ENCODE measurements around the gene DNAH7. TPM values are rescaled to one million over a fixed set of nuclear protein-coding genes. Genes with fewer than 3 reads are reported as not detected.

DNAH7 gene
- total and polyA plus RNA-seq, 7 experiments from 2014 or later = not detected

DNA sequence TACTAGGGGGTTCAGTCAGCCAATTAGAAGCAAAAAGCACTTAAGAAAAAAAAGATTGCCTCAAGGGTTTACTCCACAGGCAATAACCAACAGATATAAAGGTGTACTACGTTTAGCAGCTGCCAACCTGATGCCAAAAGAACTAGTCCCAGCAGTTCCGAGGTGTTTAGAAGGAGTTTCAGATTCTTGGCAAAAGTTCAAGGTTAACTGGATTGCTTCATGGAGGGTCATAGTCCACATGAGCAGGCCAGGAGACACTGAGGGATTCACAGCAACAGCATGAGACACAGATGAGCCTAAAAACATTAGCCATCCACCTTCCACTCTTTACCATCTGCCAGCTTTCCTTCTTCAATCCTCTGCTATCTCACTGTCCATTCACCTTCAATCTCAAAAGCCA lies 4.9 kb upstream of the DNAH7 start:
- peaks cover 6 to 11% (median 7%) of the 10 kb centered on the region in 7 donors for H3K4me1 Mint-ChIP-seq
- intact Hi-C loops (cut with micrococcal nuclease) = loop anchor here in 1 of 2 donors (10.0 kb wide), 1 partner anchor 681 kb away; no protein-coding TSS in a partner anchor

GRCh38 chr2:196067088-196067382 lies 1.6 kb downstream of the DNAH7 start:
- ChIA-PET CTCF (interaction anchor here (0.6 to 2.8 kb wide), 8 partner anchors 11 to 572 kb away, joined by 3 to 19 read pairs (median 6); partner anchors contain the start of gene CCDC150), POLR2A (interaction anchor here (0.6 kb wide), 2 partner anchors 496 to 715 kb away, joined by 3 to 4 read pairs; no protein-coding TSS in a partner anchor)
- DNase-seq = no peak
- peak overlapping the region in 8 of 10 donors; percentile 7 to 75 (median 57) for H3K4me3 Mint-ChIP-seq
- intact Hi-C loops (cut with micrococcal nuclease) = loop anchor here (1.0 to 10.0 kb wide), 8 partner anchors 386 to 1900 kb away; partner anchors contain the start of gene MARS2 (in 1 of the 2)
- H3K27ac ChIP-seq (ENCODE audit: low read depth, low read length) = no peak overlapping the region
- H3K9me3 ChIP-seq (ENCODE audit: control insufficient read depth in 2 of 3, low read length in 3 of 3) = no peaks in the 10 kb centered on the region
- H3K4me1 Mint-ChIP-seq = peaks cover 6 to 16% (median 12%) of the 10 kb centered on the region in 7 donors
- peaks cover 0 to 3% of the 10 kb centered on the region in 2 donors for H3K27me3 ChIP-seq (ENCODE audit: control insufficient read depth in 2 of 2, insufficient read depth in 2 of 2, low read length in 2 of 2)
- peak overlapping the region in 7 of 9 donors; percentile 2 to 93 (median 57) for H3K27ac Mint-ChIP-seq
- no peak overlapping the region for H3K4me3 ChIP-seq (ENCODE audit: low read length)
- no peak for ATAC-seq
- H3K36me3 Mint-ChIP-seq = no peaks in the 10 kb centered on the region
- no peaks in the 10 kb centered on the region for H3K36me3 ChIP-seq (ENCODE audit: control insufficient read depth in 2 of 3, insufficient read depth in 3 of 3, low read length in 3 of 3)
- peaks cover 0 to 35% (median 6%) of the 10 kb centered on the region in 5 donors for H3K27me3 Mint-ChIP-seq
- H3K4me1 ChIP-seq (ENCODE audit: control insufficient read depth in 2 of 2, insufficient read depth in 2 of 2, low read length in 2 of 2) = peaks cover 6% of the 10 kb centered on the region in 2 donors
- no peaks in the 10 kb centered on the region for H3K9me3 Mint-ChIP-seq

More for the DNA sequence above, 4.9 kb upstream of the DNAH7 start:
- peaks cover 0 to 10% (median 0%) of the 10 kb centered on the region in 5 donors for H3K27me3 Mint-ChIP-seq
- H3K4me3 Mint-ChIP-seq = no peak overlapping the region
- Histone ChIP-seq H3K27ac (ENCODE audit: low read depth, low read length) (no peak overlapping the region), H3K27me3 (ENCODE audit: control insufficient read depth in 2 of 2, insufficient read depth in 2 of 2, low read length in 2 of 2) (no peaks in the 10 kb centered on the region), H3K9me3 (ENCODE audit: control insufficient read depth in 2 of 3, low read length in 3 of 3) (no peaks in the 10 kb centered on the region), H3K36me3 (ENCODE audit: control insufficient read depth in 2 of 3, insufficient read depth in 3 of 3, low read length in 3 of 3) (no peaks in the 10 kb centered on the region), H3K4me3 (ENCODE audit: low read length) (no peak overlapping the region), H3K4me1 (ENCODE audit: control insufficient read depth in 2 of 2, insufficient read depth in 2 of 2, low read length in 2 of 2) (peaks cover 0 to 6% of the 10 kb centered on the region in 2 donors)
- ChIA-PET CTCF (interaction anchor here (1.3 kb wide), 1 partner anchor 224 kb away, joined by 3 read pairs; no protein-coding TSS in a partner anchor), POLR2A (interaction anchor here (0.6 kb wide), 1 partner anchor 516 kb away, joined by 6 read pairs; no protein-coding TSS in a partner anchor)
- no peaks in the 10 kb centered on the region for H3K36me3 Mint-ChIP-seq
- DNase-seq = no peak
- no peak overlapping the region for H3K27ac Mint-ChIP-seq
- H3K9me3 Mint-ChIP-seq = no peaks in the 10 kb centered on the region
- no peak for ATAC-seq

DNA sequence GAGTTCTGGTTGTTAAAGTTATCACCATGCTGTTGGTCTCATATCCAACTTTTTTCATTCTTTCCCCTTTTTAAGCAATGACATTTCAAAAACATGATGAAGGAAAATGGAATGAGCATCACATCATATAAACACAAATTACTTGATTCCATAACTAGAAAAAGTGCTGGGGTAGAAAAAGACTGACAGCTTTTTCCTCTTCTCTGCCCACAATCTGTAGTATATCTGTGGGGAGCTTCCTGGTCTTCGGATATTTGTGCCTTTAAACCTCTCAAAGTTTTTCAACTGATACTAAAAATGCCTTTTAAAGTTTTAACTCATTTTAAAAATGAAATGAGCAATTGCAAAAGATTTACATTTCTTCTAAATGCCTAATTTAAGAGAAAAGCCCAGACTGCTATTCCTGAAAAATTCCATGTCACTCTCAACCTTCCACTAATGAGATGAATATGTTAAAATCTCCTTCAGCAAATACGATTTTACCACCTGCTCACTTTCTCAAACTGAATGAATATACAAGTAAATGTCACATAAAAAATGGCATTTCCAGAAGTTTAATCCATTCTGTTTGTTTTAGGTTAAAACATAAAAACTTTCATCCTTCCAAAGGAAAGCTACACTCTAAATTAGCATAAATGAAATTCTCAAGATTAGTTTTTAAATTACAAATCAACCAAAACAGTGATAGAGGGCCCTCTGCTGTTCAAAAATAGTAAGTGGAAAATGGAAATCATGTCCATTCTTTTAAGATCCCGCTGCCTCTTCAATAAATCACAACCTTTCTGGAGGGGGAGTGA lies 2.1 kb downstream of the DNAH7 start:
- ChIA-PET POLR2A (interaction anchor here (0.6 kb wide), 2 partner anchors 496 to 716 kb away, joined by 3 to 4 read pairs; no protein-coding TSS in a partner anchor), CTCF (interaction anchor here (0.6 to 2.8 kb wide), 6 partner anchors 208 to 573 kb away, joined by 3 to 10 read pairs (median 6); partner anchors contain the start of gene CCDC150)
- Histone ChIP-seq H3K4me3 (ENCODE audit: low read length) (no peak overlapping the region), H3K9me3 (ENCODE audit: control insufficient read depth in 2 of 3, low read length in 3 of 3) (no peaks in the 10 kb centered on the region), H3K27ac (ENCODE audit: low read depth, low read length) (no peak overlapping the region), H3K36me3 (ENCODE audit: control insufficient read depth in 2 of 3, insufficient read depth in 3 of 3, low read length in 3 of 3) (no peaks in the 10 kb centered on the region), H3K27me3 (ENCODE audit: control insufficient read depth in 2 of 2, insufficient read depth in 2 of 2, low read length in 2 of 2) (peaks cover 0 to 3% of the 10 kb centered on the region in 2 donors), H3K4me1 (ENCODE audit: control insufficient read depth in 2 of 2, insufficient read depth in 2 of 2, low read length in 2 of 2) (peaks cover 6% of the 10 kb centered on the region in 2 donors)
- DNase-seq (peak in 7 of 9 donors; percentile 14 to 52 (median 38)), ATAC-seq (no peak)
- Mint-ChIP-seq H3K4me1 (peaks cover 6 to 16% (median 12%) of the 10 kb centered on the region in 7 donors), H3K27ac (peak overlapping the region in 7 of 9 donors; percentile 2 to 93 (median 57)), H3K9me3 (no peaks in the 10 kb centered on the region), H3K27me3 (peaks cover 0 to 35% (median 6%) of the 10 kb centered on the region in 5 donors), H3K4me3 (peak overlapping the region in 8 of 10 donors; percentile 7 to 75 (median 57)), H3K36me3 (no peaks in the 10 kb centered on the region)
- intact Hi-C loops (cut with micrococcal nuclease) = loop anchor here (1.0 to 10.0 kb wide), 9 partner anchors 386 to 1900 kb away; partner anchors contain the start of gene MARS2 (in 1 of the 2)

DNA sequence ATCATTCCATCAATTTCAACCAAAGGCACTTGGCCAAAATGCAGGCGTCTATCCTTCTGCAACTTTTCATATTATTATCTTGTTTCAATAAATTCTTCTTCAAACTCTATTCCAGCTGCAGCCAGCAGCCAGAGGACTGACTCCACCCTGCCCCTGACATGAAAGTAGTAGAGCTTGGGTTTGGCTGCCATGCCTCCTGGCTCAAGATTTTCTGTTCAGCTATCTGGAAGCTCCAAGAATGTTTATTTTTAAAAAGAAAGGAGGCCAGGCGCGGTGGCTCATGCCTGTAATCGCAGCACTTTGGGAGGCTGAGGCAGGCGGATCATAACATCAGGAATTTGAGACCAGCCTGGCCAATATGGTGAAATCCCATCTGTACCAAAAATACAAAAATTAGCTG lies 4.9 kb downstream of the DNAH7 start:
- Mint-ChIP-seq H3K4me3 (no peak overlapping the region), H3K27me3 (peaks cover 0 to 32% (median 6%) of the 10 kb centered on the region in 5 donors), H3K27ac (no peak overlapping the region), H3K36me3 (no peaks in the 10 kb centered on the region), H3K4me1 (peaks cover 6 to 12% (median 10%) of the 10 kb centered on the region in 7 donors), H3K9me3 (no peaks in the 10 kb centered on the region)
- ATAC-seq (no peak), DNase-seq (no peak)
- no peak overlapping the region for H3K4me3 ChIP-seq (ENCODE audit: low read length)
- intact Hi-C loops (cut with micrococcal nuclease) = loop anchor here in 1 of 2 donors (10.0 kb wide), 1 partner anchor 1599 kb away; no protein-coding TSS in a partner anchor
- CTCF ChIA-PET = no interaction called here
- H3K27me3 ChIP-seq (ENCODE audit: control insufficient read depth in 2 of 2, insufficient read depth in 2 of 2, low read length in 2 of 2) = peaks cover 0 to 3% of the 10 kb centered on the region in 2 donors
- H3K9me3 ChIP-seq (ENCODE audit: control insufficient read depth in 2 of 3, low read length in 3 of 3) = no peaks in the 10 kb centered on the region
- POLR2A ChIA-PET = no interaction called here
- peaks cover 6% of the 10 kb centered on the region in 2 donors for H3K4me1 ChIP-seq (ENCODE audit: control insufficient read depth in 2 of 2, insufficient read depth in 2 of 2, low read length in 2 of 2)
- H3K27ac ChIP-seq (ENCODE audit: low read depth, low read length) = no peak overlapping the region
- no peaks in the 10 kb centered on the region for H3K36me3 ChIP-seq (ENCODE audit: control insufficient read depth in 2 of 3, insufficient read depth in 3 of 3, low read length in 3 of 3)

DNA sequence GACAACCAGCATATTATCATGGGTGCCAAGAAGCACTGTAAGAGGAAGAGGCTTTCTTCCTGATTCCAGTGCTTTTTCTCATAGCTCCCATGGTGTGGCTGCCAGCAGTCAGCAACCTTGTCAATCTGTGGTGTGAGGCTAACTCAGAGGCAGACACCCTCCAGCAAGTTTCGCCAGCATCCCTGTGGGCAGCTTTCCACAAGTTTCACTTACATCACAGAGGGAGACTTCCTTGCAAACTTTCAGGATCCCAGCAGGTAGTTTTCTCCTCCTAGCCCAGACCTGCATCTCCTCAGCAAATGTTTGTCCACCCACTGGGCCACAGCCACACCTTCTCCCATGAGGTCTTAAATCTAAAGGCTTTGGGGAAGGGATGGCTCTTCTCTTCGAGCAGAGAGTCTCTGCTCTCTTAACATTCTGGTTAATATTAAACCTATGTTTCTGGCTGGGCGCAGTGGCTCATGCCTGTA lies 9.1 kb downstream of the DNAH7 start:
- Histone ChIP-seq H3K27ac (ENCODE audit: low read depth, low read length) (no peak overlapping the region), H3K4me3 (ENCODE audit: low read length) (no peak overlapping the region), H3K27me3 (ENCODE audit: control insufficient read depth in 2 of 2, insufficient read depth in 2 of 2, low read length in 2 of 2) (no peaks in the 10 kb centered on the region), H3K36me3 (ENCODE audit: control insufficient read depth in 2 of 3, insufficient read depth in 3 of 3, low read length in 3 of 3) (no peaks in the 10 kb centered on the region), H3K4me1 (ENCODE audit: control insufficient read depth in 2 of 2, insufficient read depth in 2 of 2, low read length in 2 of 2) (no peaks in the 10 kb centered on the region), H3K9me3 (ENCODE audit: control insufficient read depth in 2 of 3, low read length in 3 of 3) (no peaks in the 10 kb centered on the region)
- ATAC-seq (no peak), DNase-seq (no peak)
- POLR2A ChIA-PET = no interaction called here
- Mint-ChIP-seq H3K9me3 (no peaks in the 10 kb centered on the region), H3K27ac (no peak overlapping the region), H3K4me1 (no peaks in the 10 kb centered on the region), H3K36me3 (no peaks in the 10 kb centered on the region), H3K27me3 (peaks cover 0 to 15% (median 6%) of the 10 kb centered on the region in 5 donors), H3K4me3 (no peak overlapping the region)
- intact Hi-C loops (cut with micrococcal nuclease) = no loop called here
- CTCF ChIA-PET = no interaction called here

- DNase-seq = no peak
Measured at GRCh38 chr2:196054631-196055030, 14.0 kb downstream of the DNAH7 start.

More at GRCh38 chr2:196054631-196055030, 14.0 kb downstream of the DNAH7 start:
- Mint-ChIP-seq H3K9me3 (no peaks in the 10 kb centered on the region), H3K4me3 (no peak overlapping the region), H3K4me1 (no peaks in the 10 kb centered on the region), H3K27me3 (peaks cover 0 to 10% (median 0%) of the 10 kb centered on the region in 5 donors), H3K27ac (no peak overlapping the region), H3K36me3 (no peaks in the 10 kb centered on the region)
- Histone ChIP-seq H3K9me3 (ENCODE audit: control insufficient read depth in 2 of 3, low read length in 3 of 3) (no peaks in the 10 kb centered on the region), H3K27ac (ENCODE audit: low read depth, low read length) (no peak overlapping the region), H3K27me3 (ENCODE audit: control insufficient read depth in 2 of 2, insufficient read depth in 2 of 2, low read length in 2 of 2) (no peaks in the 10 kb centered on the region), H3K4me3 (ENCODE audit: low read length) (no peak overlapping the region), H3K4me1 (ENCODE audit: control insufficient read depth in 2 of 2, insufficient read depth in 2 of 2, low read length in 2 of 2) (no peaks in the 10 kb centered on the region), H3K36me3 (ENCODE audit: control insufficient read depth in 2 of 3, insufficient read depth in 3 of 3, low read length in 3 of 3) (no peaks in the 10 kb centered on the region)
- intact Hi-C loops (cut with micrococcal nuclease) = no loop called here
- CTCF ChIA-PET = no interaction called here
- ATAC-seq = no peak
- POLR2A ChIA-PET = no interaction called here
